Measurements from ENCODE around the gene TMEM82. TPM values are rescaled to one million over a fixed set of nuclear protein-coding genes. Genes with fewer than 3 reads are reported as not detected.

The TMEM82 gene
- total RNA-seq, 1 experiment from 2014 or later = not detected

- H3K4me1 Mint-ChIP-seq (ENCODE audit: insufficient read depth, unreplicated experiment) = no peaks in the 10 kb centered on the region
- no peak overlapping the region for H3K27ac Mint-ChIP-seq (ENCODE audit: low read depth, unreplicated experiment)
- no peaks in the 10 kb centered on the region for H3K27me3 Mint-ChIP-seq (ENCODE audit: insufficient read depth, unreplicated experiment)
- BruUV-seq (replicated peaks) = no TSS peak
- ChIA-PET POLR2A (no interaction called here), CTCF (interaction anchor here (0.6 to 2.3 kb wide), 4 partner anchors 9 to 230 kb away, joined by 3 to 17 read pairs (median 4); no protein-coding TSS in a partner anchor)
- no peak for DNase-seq (ENCODE audit: unreplicated experiment)
- peaks cover 48% of the 10 kb centered on the region for H3K36me3 Mint-ChIP-seq (ENCODE audit: insufficient read depth, unreplicated experiment)
- no peaks in the 10 kb centered on the region for H3K9me3 Mint-ChIP-seq (ENCODE audit: unreplicated experiment)
- no peak overlapping the region for H3K4me3 Mint-ChIP-seq (ENCODE audit: unreplicated experiment)
- intact Hi-C loops (cut with micrococcal nuclease) = no loop called here
- no peak for TF ChIP-seq CTCF (IDR thresholded peaks at IDR 0.05; ENCODE audit: unreplicated experiment)
These were observed 10.3 kb upstream of the TMEM82 start for GRCh38 chr1:15731735-15732685.

DNA sequence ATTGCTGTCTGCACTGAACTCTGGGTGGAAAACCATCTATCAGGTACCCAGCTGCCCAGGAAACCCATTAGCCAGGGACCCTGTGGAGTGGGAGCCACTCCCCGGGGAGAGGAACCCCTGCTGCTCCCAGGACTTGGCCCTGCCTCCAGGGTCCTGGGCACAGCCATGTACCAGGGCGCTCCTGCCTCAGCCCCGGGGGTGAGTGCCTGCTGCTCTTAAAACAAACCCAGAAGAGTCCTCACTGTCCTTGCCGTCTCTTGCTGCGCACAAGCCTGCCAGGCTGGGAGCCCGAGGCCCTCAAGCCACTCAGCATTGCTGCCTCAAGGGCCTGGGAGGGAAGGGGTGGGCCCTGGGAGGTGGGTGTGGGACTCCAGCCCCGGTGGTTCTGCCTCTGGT is 9.6 kb upstream of the TMEM82 start:
- intact Hi-C loops (cut with micrococcal nuclease) = no loop called here
- no peaks in the 10 kb centered on the region for H3K27me3 Mint-ChIP-seq (ENCODE audit: insufficient read depth, unreplicated experiment)
- no TSS peak for BruUV-seq (replicated peaks)
- no peaks in the 10 kb centered on the region for H3K4me1 Mint-ChIP-seq (ENCODE audit: insufficient read depth, unreplicated experiment)
- POLR2A ChIA-PET = no interaction called here
- no peak for TF ChIP-seq CTCF (IDR thresholded peaks at IDR 0.05; ENCODE audit: unreplicated experiment)
- CTCF ChIA-PET = interaction anchor here (1.0 to 2.3 kb wide), 2 partner anchors 8 to 35 kb away, joined by 4 to 17 read pairs; no protein-coding TSS in a partner anchor
- H3K9me3 Mint-ChIP-seq (ENCODE audit: unreplicated experiment) = no peaks in the 10 kb centered on the region
- no peak overlapping the region for H3K27ac Mint-ChIP-seq (ENCODE audit: low read depth, unreplicated experiment)
- H3K4me3 Mint-ChIP-seq (ENCODE audit: unreplicated experiment) = no peak overlapping the region
- peaks cover 41% of the 10 kb centered on the region for H3K36me3 Mint-ChIP-seq (ENCODE audit: insufficient read depth, unreplicated experiment)
- no peak for DNase-seq (ENCODE audit: unreplicated experiment)

DNA sequence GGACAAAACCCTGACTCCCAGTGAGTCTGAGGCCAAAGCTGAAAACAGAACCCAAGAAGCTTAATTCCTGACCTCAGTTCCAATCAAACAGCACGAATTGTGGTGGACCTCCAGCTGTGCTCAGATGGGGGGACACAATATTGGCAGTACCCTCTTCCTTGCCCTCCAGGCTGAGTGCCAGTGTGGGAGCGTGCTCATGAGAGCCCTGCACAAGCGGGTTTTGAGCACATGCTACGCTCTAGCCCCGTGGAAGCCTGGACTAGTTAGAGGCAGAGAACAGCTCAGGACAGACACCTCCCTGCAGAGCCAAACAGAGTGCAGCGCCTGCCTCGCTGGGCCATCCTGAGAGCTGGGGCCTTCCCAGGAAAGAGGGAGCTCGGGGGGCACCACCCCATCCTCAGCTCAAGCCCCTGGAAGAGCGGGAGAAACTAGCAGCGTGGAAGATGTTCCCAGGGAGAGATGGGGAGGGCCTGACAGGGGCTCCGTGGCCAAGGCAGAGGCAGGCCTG is 9.0 kb upstream of the TMEM82 start:
- no TSS peak for BruUV-seq (replicated peaks)
- ChIA-PET CTCF (interaction anchor here (0.5 to 2.3 kb wide), 2 partner anchors 8 to 133 kb away, joined by 3 to 17 read pairs; no protein-coding TSS in a partner anchor), POLR2A (interaction anchor here (0.7 kb wide), 1 partner anchor 19 kb away, joined by 3 read pairs; no protein-coding TSS in a partner anchor)
- Mint-ChIP-seq H3K4me1 (ENCODE audit: insufficient read depth, unreplicated experiment) (no peaks in the 10 kb centered on the region), H3K36me3 (ENCODE audit: insufficient read depth, unreplicated experiment) (peaks cover 35% of the 10 kb centered on the region), H3K27me3 (ENCODE audit: insufficient read depth, unreplicated experiment) (no peaks in the 10 kb centered on the region), H3K4me3 (ENCODE audit: unreplicated experiment) (no peak overlapping the region), H3K9me3 (ENCODE audit: unreplicated experiment) (no peaks in the 10 kb centered on the region), H3K27ac (ENCODE audit: low read depth, unreplicated experiment) (no peak overlapping the region)
- no peak for TF ChIP-seq CTCF (IDR thresholded peaks at IDR 0.05; ENCODE audit: unreplicated experiment)
- intact Hi-C loops (cut with micrococcal nuclease) = no loop called here
- DNase-seq (ENCODE audit: unreplicated experiment) = no peak

GRCh38 chr1:15733726-15734226 is 8.5 kb upstream of the TMEM82 start:
- TF ChIP-seq CTCF (IDR thresholded peaks at IDR 0.05; ENCODE audit: unreplicated experiment) = no peak
- H3K4me1 Mint-ChIP-seq (ENCODE audit: insufficient read depth, unreplicated experiment) = no peaks in the 10 kb centered on the region
- ChIA-PET CTCF (interaction anchor here (0.5 kb wide), 1 partner anchor 133 kb away, joined by 3 read pairs; no protein-coding TSS in a partner anchor), POLR2A (interaction anchor here (0.7 kb wide), 1 partner anchor 20 kb away, joined by 3 read pairs; no protein-coding TSS in a partner anchor)
- no TSS peak for BruUV-seq (replicated peaks)
- no peaks in the 10 kb centered on the region for H3K27me3 Mint-ChIP-seq (ENCODE audit: insufficient read depth, unreplicated experiment)
- intact Hi-C loops (cut with micrococcal nuclease) = no loop called here
- H3K9me3 Mint-ChIP-seq (ENCODE audit: unreplicated experiment) = no peaks in the 10 kb centered on the region
- H3K4me3 Mint-ChIP-seq (ENCODE audit: unreplicated experiment) = no peak overlapping the region
- no peak for DNase-seq (ENCODE audit: unreplicated experiment)
- peaks cover 31% of the 10 kb centered on the region for H3K36me3 Mint-ChIP-seq (ENCODE audit: insufficient read depth, unreplicated experiment)
- no peak overlapping the region for H3K27ac Mint-ChIP-seq (ENCODE audit: low read depth, unreplicated experiment)
